H1 (cell line): ENCODE results near the gene TXNRD3. TPM values are rescaled to one million over a fixed set of nuclear protein-coding genes. Genes with fewer than 3 reads are reported as not detected.

Experiments used
- CTCF ChIA-PET: fragments of 300-600 bp; sonication (Branson Sonifier 250); formaldehyde crosslinking; loops from one replicate; lab custom pipeline; 2021; ENCODE audit not compliant: partially characterized antibody; lab: Charles Lee
- POLR2A ChIA-PET: fragments of 300-600 bp; sonication (Branson Sonifier 250); formaldehyde crosslinking; loops from one replicate; lab custom pipeline; 2021; ENCODE audit warnings: inconsistent platforms; ENCODE audit not compliant: partially characterized antibody; lab: Charles Lee
- DNase-seq, 2 experiments: peaks; one replicate each; pipeline versions ENCODE4 v3.0.0 to v3.0.0-alpha.2; 2010 to 2022; ENCODE audit warnings: low spot score in 2 of 2, low read depth in 1 of 2, mixed read lengths in 1 of 2
- FAIRE-seq: peaks from 2 replicates; lab custom pipeline; 2011; peaks lifted over from hg19 to GRCh38; lab: Jason Lieb, UNC
- H2AFZ ChIP-seq: 2 replicates; pipeline ENCODE4 v1.8.1; 2012; ENCODE audit warnings: low read length, inconsistent platforms
- H2AK5ac ChIP-seq: 2 replicates; pipeline ENCODE4 v1.6.1; 2013; ENCODE audit warnings: low read depth, low read length
- H2BK120ac ChIP-seq: replicated peaks from 2 replicates; pipeline ENCODE3; 2013; ENCODE audit warnings: low read depth, low read length, inconsistent platforms
- H2BK12ac ChIP-seq: 2 replicates; pipeline ENCODE4 v1.6.1; 2013; ENCODE audit warnings: low read depth, low read length
- H2BK15ac ChIP-seq: 2 replicates; pipeline ENCODE4 v1.6.1; 2013; ENCODE audit warnings: low read length
- H2BK20ac ChIP-seq: 2 replicates; pipeline ENCODE4 v1.6.1; 2013; ENCODE audit warnings: low read length
- H2BK5ac ChIP-seq: 2 replicates; pipeline ENCODE4 v1.6.1; 2013; ENCODE audit warnings: low read depth, low read length
- H3K14ac ChIP-seq: 2 replicates; pipeline ENCODE4 v1.6.1; 2013; ENCODE audit warnings: inconsistent platforms; ENCODE audit not compliant: insufficient read length
- H3K18ac ChIP-seq: 2 replicates; pipeline ENCODE4 v1.6.1; 2013; ENCODE audit warnings: low read length; ENCODE audit errors: extremely low read depth
- H3K23ac ChIP-seq: 2 replicates; pipeline ENCODE4 v1.6.1; 2013; ENCODE audit warnings: inconsistent platforms; ENCODE audit not compliant: insufficient read length
- H3K23me2 ChIP-seq: 2 replicates; pipeline ENCODE4 v1.6.1; 2013; ENCODE audit warnings: low read depth, low read length
- H3K27ac ChIP-seq: 2 replicates; pipeline ENCODE4 v1.6.1; 2011; ENCODE audit warnings: low read depth, low read length, inconsistent platforms
- H3K27me3 ChIP-seq, 4 experiments: replicated peaks in 1 of 4; 1 replicate in 1 of 4; 2 replicates in 3 of 4; pipeline versions ENCODE4 v1.6.1 to v1.8.1; 2011 to 2013; ENCODE audit warnings: low read length in 3 of 4, mild to moderate bottlenecking in 3 of 4, inconsistent platforms in 2 of 4, mixed read lengths in 2 of 4, moderate library complexity in 1 of 4; ENCODE audit not compliant: control insufficient read depth in 3 of 4, insufficient read depth in 3 of 4; ENCODE audit errors: extremely low read depth in 1 of 4
- H3K36me3 ChIP-seq, 4 experiments: 2 replicates each; pipeline versions ENCODE4 v1.6.1 to v1.8.1; 2011 to 2013; ENCODE audit warnings: mild to moderate bottlenecking in 4 of 4, low read length in 3 of 4, moderate library complexity in 2 of 4, control low read depth in 1 of 4, inconsistent platforms in 1 of 4; ENCODE audit not compliant: insufficient read depth in 4 of 4, control insufficient read depth in 2 of 4
- H3K4ac ChIP-seq: replicated peaks from 2 replicates; pipeline ENCODE3; 2013; ENCODE audit warnings: low read length, low read depth, mixed read lengths, inconsistent platforms; ENCODE audit not compliant: insufficient read length
- H3K4me1 ChIP-seq, 4 experiments: replicated peaks in 1 of 4; 1 replicate in 1 of 4; 2 replicates in 3 of 4; pipeline versions ENCODE4 v1.6.1 to v1.8.1; 2011 to 2013; ENCODE audit warnings: low read length in 3 of 4, inconsistent platforms in 2 of 4, mixed read lengths in 1 of 4; ENCODE audit not compliant: insufficient read depth in 4 of 4, control insufficient read depth in 3 of 4
- H3K4me2 ChIP-seq, 2 experiments: 2 replicates each; pipeline versions ENCODE4 v1.6.1 to v1.8.1; 2011 to 2013; ENCODE audit warnings: low read depth in 2 of 2, low read length in 2 of 2, control low read depth in 1 of 2, inconsistent platforms in 1 of 2, mild to moderate bottlenecking in 1 of 2; ENCODE audit not compliant: insufficient read depth in 1 of 2
- H3K4me3 ChIP-seq, 4 experiments: fragments of 200-600, 300-600 bp in 1 of 4; sonication (generic), shearing (Covaris generic), sonication (Bioruptor Twin) in 1 of 4; 2 replicates each; pipeline versions ENCODE4 v1.5.1 to v1.8.1; 2011 to 2016; ENCODE audit warnings: low read length in 4 of 4, low read depth in 3 of 4, control low read depth in 2 of 4, inconsistent platforms in 2 of 4, mild to moderate bottlenecking in 2 of 4, mixed read lengths in 1 of 4, moderate library complexity in 1 of 4; ENCODE audit not compliant: insufficient read depth in 2 of 4; ENCODE audit errors: extremely low read depth in 1 of 4
- H3K56ac ChIP-seq: replicated peaks from 2 replicates; pipeline ENCODE3; 2013; ENCODE audit warnings: low read depth, mild to moderate bottlenecking, mixed read lengths, low read length, inconsistent platforms; ENCODE audit not compliant: insufficient read length
- H3K79me1 ChIP-seq: 2 replicates; pipeline ENCODE4 v1.6.1; 2013; ENCODE audit warnings: low read depth, low read length, control low read depth
- H3K79me2 ChIP-seq, 2 experiments: 2 replicates each; pipeline versions ENCODE4 v1.6.1 to v1.8.1; 2012 to 2013; ENCODE audit warnings: low read length in 2 of 2, mild to moderate bottlenecking in 2 of 2, inconsistent platforms in 1 of 2; ENCODE audit not compliant: insufficient read depth in 2 of 2, control insufficient read depth in 1 of 2
- H3K9ac ChIP-seq, 4 experiments: replicated peaks in 1 of 4; 1 replicate in 1 of 4; 2 replicates in 3 of 4; pipeline versions ENCODE4 v1.6.1 to v1.8.1; 2011 to 2013; ENCODE audit warnings: low read depth in 3 of 4, low read length in 3 of 4, control low read depth in 2 of 4, mild to moderate bottlenecking in 2 of 4, moderate library complexity in 2 of 4, inconsistent platforms in 1 of 4; ENCODE audit errors: extremely low read depth in 1 of 4
- H3K9me3 ChIP-seq, 2 experiments: 2 replicates each; pipeline versions ENCODE4 v1.6.1 to v1.8.1; 2012 to 2013; ENCODE audit warnings: mild to moderate bottlenecking in 2 of 2, moderate library complexity in 2 of 2, control low read depth in 1 of 2, inconsistent platforms in 1 of 2, low read depth in 1 of 2, low read length in 1 of 2, mixed read lengths in 1 of 2; ENCODE audit not compliant: insufficient read depth in 2 of 2
- H4K20me1 ChIP-seq, 2 experiments: replicated peaks in 1 of 2; 2 replicates each; pipeline versions ENCODE3 to v1.8.1; 2011 to 2013; ENCODE audit warnings: inconsistent platforms in 2 of 2, low read length in 2 of 2, mild to moderate bottlenecking in 1 of 2; ENCODE audit not compliant: insufficient read depth in 2 of 2, control insufficient read depth in 1 of 2
- H4K5ac ChIP-seq: 2 replicates; pipeline ENCODE4 v1.6.1; 2013; ENCODE audit warnings: low read length, low read depth, mixed read lengths, inconsistent platforms; ENCODE audit not compliant: insufficient read length
- H4K8ac ChIP-seq: 2 replicates; pipeline ENCODE4 v1.8.0; 2013; ENCODE audit warnings: mild to moderate bottlenecking, moderate library complexity, low read length, inconsistent platforms; ENCODE audit not compliant: insufficient read depth; ENCODE audit errors: extremely low read depth
- H4K91ac ChIP-seq: replicated peaks from 2 replicates; pipeline ENCODE3; 2013; ENCODE audit warnings: low read length, mixed read lengths, inconsistent platforms; ENCODE audit not compliant: insufficient read length
- EGR1 ChIP-seq: IDR thresholded peaks from 2 replicates; pipeline ENCODE4 v1.6.1; 2011; ENCODE audit warnings: low read depth, low read length, borderline replicate concordance
- KDM1A ChIP-seq: fragments of 200-600, 300-600 bp; sonication (generic); IDR thresholded peaks from 2 replicates; pipeline ENCODE4 v1.7.1; 2016; ENCODE audit warnings: mild to moderate bottlenecking, low read length, borderline replicate concordance
- KDM4A ChIP-seq: IDR thresholded peaks from one replicate; pipeline ENCODE4 v1.7.1; 2012; ENCODE audit warnings: low read depth, mild to moderate bottlenecking, moderate library complexity, low read length, inconsistent platforms; ENCODE audit not compliant: severe bottlenecking
- NANOG ChIP-seq: IDR thresholded peaks from 2 replicates; pipeline ENCODE4 v1.6.1; 2011; ENCODE audit warnings: low read length, low read depth, mild to moderate bottlenecking, inconsistent platforms; ENCODE audit not compliant: insufficient read depth, poor library complexity, severe bottlenecking
- POLR2AphosphoS5 ChIP-seq: IDR thresholded peaks from 2 replicates; pipeline ENCODE4 v1.6.1; 2011; ENCODE audit warnings: low read depth, low read length
- RAD21 ChIP-seq, 2 experiments: IDR thresholded peaks in 1 of 2; conservative IDR thresholded peaks in 1 of 2; 2 replicates each; pipeline ENCODE4 v1.6.1; 2011; ENCODE audit warnings: low read depth in 2 of 2, low read length in 2 of 2, improper control_type of control experiment in 1 of 2, inconsistent platforms in 1 of 2, mild to moderate bottlenecking in 1 of 2, moderate library complexity in 1 of 2
- SIX5 ChIP-seq: IDR thresholded peaks from 2 replicates; pipeline ENCODE4 v1.6.1; 2011; ENCODE audit warnings: mild to moderate bottlenecking, low read depth, low read length
- SP4 ChIP-seq: IDR thresholded peaks from 2 replicates; pipeline ENCODE4 v1.6.1; 2012; ENCODE audit warnings: low read length, inconsistent platforms
- SRF ChIP-seq: IDR thresholded peaks from 2 replicates; pipeline ENCODE4 v1.6.1; 2011; ENCODE audit warnings: mild to moderate bottlenecking, low read depth, low read length, moderate library complexity
- TBP ChIP-seq: IDR thresholded peaks from 2 replicates; pipeline ENCODE4 v1.6.1; 2011; ENCODE audit warnings: low read depth, low read length, improper control_type of control experiment
- WGBS, 2 experiments: shearing (Covaris generic) in 1 of 2; methylation state at CpG; one replicate each; pipeline versions ENCODE4 v1.1.6 to v1.1.7; 2013 to 2015; ENCODE audit warnings: low lambda C conversion rate in 2 of 2, mixed read lengths in 2 of 2, inconsistent platforms in 1 of 2, low coverage in 1 of 2, missing lambda C conversion rate in 1 of 2; ENCODE audit not compliant: insufficient replicate concordance in 2 of 2, insufficient coverage in 1 of 2, insufficient read length in 1 of 2; ENCODE audit errors: extremely low coverage in 1 of 2, missing lambda C conversion rate in 1 of 2; 5-methylcytosine and 5-hydroxymethylcytosine counted together
- polyA plus RNA-seq, 7 experiments: library from polyadenylated mRNA; depleted of rRNA in 3 of 7; stranded (reverse) in 5 of 7; unstranded in 2 of 7; fragments of >200 nt in 5 of 7; fragments of 200-250 nt in 2 of 7; gene quantifications; 1 replicate in 5 of 7; 2 replicates in 1 of 7; 4 replicates in 1 of 7; pipeline versions ENCODE4 v1.2.1 to v1.2.3, GENCODE V29; 2011 to 2013; ENCODE audit warnings: missing spikeins in 2 of 7, mixed read lengths in 2 of 7
- total RNA-seq: library from RNA; stranded (reverse); fragmentation: NEBNext Ultra II Directional; extraction: Animal tissue kit (Norgen Biotek cat#: 25700); gene quantifications from 2 replicates; pipeline ENCODE4 v1.2.1, GENCODE V29; 2021
- TF ChIP-seq, protein P1 (sequence below): IDR thresholded peaks from 2 replicates; pipeline ENCODE4 v1.6.1; 2012; ENCODE audit warnings: low read length, inconsistent platforms
- TF ChIP-seq, protein P2 (sequence below): IDR thresholded peaks from 2 replicates; pipeline ENCODE4 v1.6.1; 2011; ENCODE audit warnings: low read depth, mild to moderate bottlenecking, low read length; ENCODE audit not compliant: insufficient read depth

The TXNRD3 gene
- total and polyA plus RNA-seq, 2 of the 8 experiments (the other 6 are each of a cell fraction or from before 2014, with no cell fraction given): 3.4 to 4.3 TPM

DNA sequence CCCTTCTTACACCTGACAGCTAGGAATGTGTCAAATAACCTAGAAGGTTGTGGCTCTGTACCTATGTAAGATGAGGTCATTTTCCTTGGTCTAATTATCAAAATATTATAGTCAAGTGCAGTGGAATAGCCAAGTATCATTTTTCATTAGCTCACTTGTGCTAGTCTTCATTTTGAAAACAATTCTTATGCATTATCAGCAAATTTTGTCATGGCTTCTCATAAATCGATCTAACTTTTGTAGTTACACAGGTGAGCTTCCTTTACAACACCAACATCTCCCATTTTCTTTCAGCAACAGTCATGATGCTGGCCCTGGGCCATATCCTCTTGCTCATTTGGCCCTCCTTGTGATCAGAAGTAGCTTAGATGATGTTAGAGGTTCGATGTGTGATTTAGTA, 10.3 kb downstream of the TXNRD3 start:
- Histone ChIP-seq H3K14ac (no peak overlapping the region), H3K36me3 (no peaks in the 10 kb centered on the region), H3K4me2 (no peak overlapping the region), H3K23ac (no peak overlapping the region), H2BK120ac (no peak overlapping the region), H2BK20ac (no peak overlapping the region), H2AFZ (no peak overlapping the region), H2AK5ac (no peak overlapping the region), H3K4ac (no peak overlapping the region), H2BK15ac (no peak overlapping the region), H3K18ac (no peak overlapping the region), H3K27me3 (no peaks in the 10 kb centered on the region), H3K79me1 (no peaks in the 10 kb centered on the region), H4K20me1 (no peaks in the 10 kb centered on the region), H3K23me2 (no peaks in the 10 kb centered on the region; the same call in 1 of the 2 replicates), H4K5ac (no peak overlapping the region), H2BK12ac (no peak overlapping the region), H3K79me2 (no peaks in the 10 kb centered on the region), H3K4me1 (no peaks in the 10 kb centered on the region), H3K9me3 (no peaks in the 10 kb centered on the region), H3K4me3 (no peak overlapping the region), H4K8ac (no peak overlapping the region), H3K56ac (no peak overlapping the region), H4K91ac (no peak overlapping the region), H3K9ac (no peak overlapping the region), H2BK5ac (no peak overlapping the region), H3K27ac (no peak overlapping the region)
- DNase-seq: no peak
- WGBS, 2 experiments: 91% methylated on average over 2 of the region's 2 CpGs; no CpG with 5 or more reads in 1 of the 2 experiments
- POLR2A ChIA-PET: no interaction called here
- FAIRE-seq: no peak
- CTCF ChIA-PET: interaction anchor here (0.8 to 1.3 kb wide), 3 partner anchors 16 to 385 kb away, joined by 3 to 6 read pairs (median 3); no protein-coding TSS in a partner anchor
- TF ChIP-seq, protein P1, sequence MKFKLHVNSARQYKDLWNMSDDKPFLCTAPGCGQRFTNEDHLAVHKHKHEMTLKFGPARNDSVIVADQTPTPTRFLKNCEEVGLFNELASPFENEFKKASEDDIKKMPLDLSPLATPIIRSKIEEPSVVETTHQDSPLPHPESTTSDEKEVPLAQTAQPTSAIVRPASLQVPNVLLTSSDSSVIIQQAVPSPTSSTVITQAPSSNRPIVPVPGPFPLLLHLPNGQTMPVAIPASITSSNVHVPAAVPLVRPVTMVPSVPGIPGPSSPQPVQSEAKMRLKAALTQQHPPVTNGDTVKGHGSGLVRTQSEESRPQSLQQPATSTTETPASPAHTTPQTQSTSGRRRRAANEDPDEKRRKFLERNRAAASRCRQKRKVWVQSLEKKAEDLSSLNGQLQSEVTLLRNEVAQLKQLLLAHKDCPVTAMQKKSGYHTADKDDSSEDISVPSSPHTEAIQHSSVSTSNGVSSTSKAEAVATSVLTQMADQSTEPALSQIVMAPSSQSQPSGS: no peak
- TF ChIP-seq SP4: no peak
- no peak for TF ChIP-seq TBP
- TF ChIP-seq POLR2AphosphoS5: no peak
- no peak for TF ChIP-seq KDM4A
- TF ChIP-seq SIX5: no peak
- TF ChIP-seq NANOG: no peak
- TF ChIP-seq SRF: no peak
- no peak for TF ChIP-seq KDM1A
- TF ChIP-seq, protein P2, sequence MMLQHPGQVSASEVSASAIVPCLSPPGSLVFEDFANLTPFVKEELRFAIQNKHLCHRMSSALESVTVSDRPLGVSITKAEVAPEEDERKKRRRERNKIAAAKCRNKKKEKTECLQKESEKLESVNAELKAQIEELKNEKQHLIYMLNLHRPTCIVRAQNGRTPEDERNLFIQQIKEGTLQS: no peak
- no peak for TF ChIP-seq RAD21 (IDR thresholded peaks at IDR 0.05 in 1 of 2, conservative IDR thresholded peaks at IDR 0.05 in 1 of 2; ENCODE audit: low read depth in 2 of 2, low read length in 2 of 2)
- TF ChIP-seq EGR1: no peak
